Transverse colon (tissue), 4 donors: ENCODE results near the gene KLHL21.

Experiments used
- POLR2AphosphoS5 ChIP-seq, 3 donors: sonication (generic); formaldehyde crosslinking; IDR thresholded peaks; one replicate each; pipeline ENCODE4 v1.6.1; 2016; ENCODE audit warnings: antibody characterized with exemption in 3 of 3
- TF ChIP-seq, protein P1 (sequence below), 5 experiments: fragments of 200-600 bp in 3 of 5; fragments of 450-650 bp in 2 of 5; sonication (generic) in 3 of 5; IDR thresholded peaks; 1 replicate in 2 of 5; 2 replicates in 3 of 5; pipeline ENCODE4 v1.5.1; 2016 to 2017; ENCODE audit warnings: antibody characterized with exemption in 5 of 5, inconsistent platforms in 3 of 5, mild to moderate bottlenecking in 2 of 5, moderate library complexity in 1 of 5

DNA sequence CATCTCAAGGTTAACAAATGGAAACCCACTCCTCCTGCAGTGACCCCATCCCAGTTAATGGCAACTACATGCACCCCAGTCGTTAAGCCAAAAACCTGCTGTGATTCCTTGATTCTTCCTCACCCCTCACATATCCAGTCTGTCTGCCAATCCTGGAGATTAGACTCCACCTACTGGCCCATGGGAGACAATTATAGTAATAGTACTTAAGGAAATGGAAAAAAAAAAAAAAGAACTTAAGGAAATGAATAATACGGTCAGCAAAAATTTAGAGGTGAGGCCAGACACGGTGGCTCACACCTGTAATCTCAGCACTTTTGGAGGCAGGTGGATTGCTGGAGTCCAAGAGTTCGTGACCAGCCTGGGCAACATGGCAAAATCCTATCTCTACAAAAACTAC lies 55.4 kb downstream of the KLHL21 start:
- TF ChIP-seq POLR2AphosphoS5 (IDR thresholded peaks at IDR 0.05) = no peak
- TF ChIP-seq, protein P1, sequence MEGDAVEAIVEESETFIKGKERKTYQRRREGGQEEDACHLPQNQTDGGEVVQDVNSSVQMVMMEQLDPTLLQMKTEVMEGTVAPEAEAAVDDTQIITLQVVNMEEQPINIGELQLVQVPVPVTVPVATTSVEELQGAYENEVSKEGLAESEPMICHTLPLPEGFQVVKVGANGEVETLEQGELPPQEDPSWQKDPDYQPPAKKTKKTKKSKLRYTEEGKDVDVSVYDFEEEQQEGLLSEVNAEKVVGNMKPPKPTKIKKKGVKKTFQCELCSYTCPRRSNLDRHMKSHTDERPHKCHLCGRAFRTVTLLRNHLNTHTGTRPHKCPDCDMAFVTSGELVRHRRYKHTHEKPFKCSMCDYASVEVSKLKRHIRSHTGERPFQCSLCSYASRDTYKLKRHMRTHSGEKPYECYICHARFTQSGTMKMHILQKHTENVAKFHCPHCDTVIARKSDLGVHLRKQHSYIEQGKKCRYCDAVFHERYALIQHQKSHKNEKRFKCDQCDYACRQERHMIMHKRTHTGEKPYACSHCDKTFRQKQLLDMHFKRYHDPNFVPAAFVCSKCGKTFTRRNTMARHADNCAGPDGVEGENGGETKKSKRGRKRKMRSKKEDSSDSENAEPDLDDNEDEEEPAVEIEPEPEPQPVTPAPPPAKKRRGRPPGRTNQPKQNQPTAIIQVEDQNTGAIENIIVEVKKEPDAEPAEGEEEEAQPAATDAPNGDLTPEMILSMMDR (IDR thresholded peaks at IDR 0.05) = no peak
